ENCODE measurements around the gene GPD1.

Gene GPD1

DNA sequence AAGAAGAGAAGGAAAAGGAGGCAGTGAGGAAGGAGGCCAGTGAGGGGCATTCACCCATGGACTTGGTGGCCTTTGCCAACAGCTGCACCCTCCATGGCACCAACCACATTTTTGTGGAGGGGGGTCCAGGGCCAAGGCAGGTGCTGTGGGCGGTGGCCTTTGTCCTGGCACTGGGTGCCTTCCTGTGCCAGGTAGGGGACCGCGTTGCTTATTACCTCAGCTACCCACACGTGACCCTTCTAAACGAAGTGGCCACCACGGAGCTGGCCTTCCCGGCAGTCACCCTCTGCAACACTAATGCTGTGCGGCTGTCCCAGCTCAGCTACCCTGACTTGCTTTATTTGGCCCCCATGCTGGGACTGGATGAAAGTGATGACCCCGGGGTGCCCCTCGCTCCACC is 30.1 kb upstream of the GPD1 start:
- Histone ChIP-seq H3K79me2 (ENCODE audit: low read length) (no peaks in the 10 kb centered on the region), H3K27ac (ENCODE audit: low read length) (no peak overlapping the region), H3K36me3 (replicated peaks; ENCODE audit: low read depth, low read length) (no peaks in the 10 kb centered on the region), H3K9ac (ENCODE audit: low read length) (no peak overlapping the region), H2AFZ (ENCODE audit: low read depth, low read length) (no peak overlapping the region), H3K27me3 (ENCODE audit: low read depth, low read length) (no peaks in the 10 kb centered on the region), H3K4me1 (ENCODE audit: low read length) (peaks cover 18% of the 10 kb centered on the region), H3K4me2 (ENCODE audit: low read length) (no peak overlapping the region), H3K4me3 (ENCODE audit: low read length) (no peak overlapping the region), H3K9me3 (ENCODE audit: insufficient read depth, low read length) (no peaks in the 10 kb centered on the region), H4K20me1 (ENCODE audit: insufficient read depth, low read length) (no peaks in the 10 kb centered on the region)
- TF ChIP-seq, protein P1, sequence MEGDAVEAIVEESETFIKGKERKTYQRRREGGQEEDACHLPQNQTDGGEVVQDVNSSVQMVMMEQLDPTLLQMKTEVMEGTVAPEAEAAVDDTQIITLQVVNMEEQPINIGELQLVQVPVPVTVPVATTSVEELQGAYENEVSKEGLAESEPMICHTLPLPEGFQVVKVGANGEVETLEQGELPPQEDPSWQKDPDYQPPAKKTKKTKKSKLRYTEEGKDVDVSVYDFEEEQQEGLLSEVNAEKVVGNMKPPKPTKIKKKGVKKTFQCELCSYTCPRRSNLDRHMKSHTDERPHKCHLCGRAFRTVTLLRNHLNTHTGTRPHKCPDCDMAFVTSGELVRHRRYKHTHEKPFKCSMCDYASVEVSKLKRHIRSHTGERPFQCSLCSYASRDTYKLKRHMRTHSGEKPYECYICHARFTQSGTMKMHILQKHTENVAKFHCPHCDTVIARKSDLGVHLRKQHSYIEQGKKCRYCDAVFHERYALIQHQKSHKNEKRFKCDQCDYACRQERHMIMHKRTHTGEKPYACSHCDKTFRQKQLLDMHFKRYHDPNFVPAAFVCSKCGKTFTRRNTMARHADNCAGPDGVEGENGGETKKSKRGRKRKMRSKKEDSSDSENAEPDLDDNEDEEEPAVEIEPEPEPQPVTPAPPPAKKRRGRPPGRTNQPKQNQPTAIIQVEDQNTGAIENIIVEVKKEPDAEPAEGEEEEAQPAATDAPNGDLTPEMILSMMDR (IDR thresholded peaks at IDR 0.05; ENCODE audit: low read depth, low read length): no peak
- TF ChIP-seq EZH2phosphoT487 (IDR thresholded peaks at IDR 0.05; ENCODE audit: low read depth): no peak

DNA sequence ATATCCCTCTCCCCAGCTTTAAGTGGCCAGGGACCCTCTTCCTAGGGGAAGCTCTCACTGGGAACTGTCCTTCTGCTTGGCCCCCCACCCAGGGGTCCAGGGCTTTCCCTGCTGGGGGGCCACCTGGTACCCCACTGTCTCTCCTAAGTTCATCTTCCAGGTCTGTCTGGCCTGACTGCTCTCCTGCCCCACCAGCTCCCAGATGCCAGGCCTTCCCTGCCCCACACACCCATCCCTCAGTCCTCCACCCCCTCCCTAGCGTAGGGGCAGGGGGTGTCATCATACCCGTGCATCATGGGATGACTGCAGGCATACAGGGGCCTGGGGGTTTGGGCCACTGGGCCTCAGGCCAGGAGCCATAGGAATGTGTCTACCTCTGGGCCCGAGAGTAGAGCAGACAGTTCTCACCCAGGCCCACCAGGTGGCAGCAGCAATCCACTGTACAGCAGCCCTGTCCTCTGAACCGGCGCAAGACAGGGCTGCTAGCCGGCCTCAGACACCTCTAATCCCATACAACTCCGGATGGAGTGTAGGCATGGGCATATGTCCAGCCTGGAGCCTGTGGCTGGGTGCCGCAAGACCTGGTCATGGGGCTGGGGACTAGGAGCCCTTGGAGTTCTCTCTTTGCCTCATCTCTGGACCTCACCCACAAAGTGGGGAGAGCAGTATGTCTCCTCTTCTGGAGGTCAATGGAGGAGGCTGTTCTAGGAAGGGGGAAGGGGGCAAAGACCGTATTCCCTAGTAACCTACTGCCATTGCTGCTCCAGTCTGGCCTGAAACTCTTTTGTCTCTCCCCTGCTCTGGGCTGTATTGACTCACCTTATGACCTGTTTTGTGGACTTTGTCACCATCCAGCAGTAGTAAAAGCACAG is 28.6 kb upstream of the GPD1 start:
- Histone ChIP-seq H3K4me3 (ENCODE audit: low read length) (no peak overlapping the region), H3K79me2 (ENCODE audit: low read length) (no peaks in the 10 kb centered on the region), H3K9ac (ENCODE audit: low read length) (no peak overlapping the region), H3K27ac (ENCODE audit: low read length) (no peak overlapping the region), H3K27me3 (ENCODE audit: low read depth, low read length) (no peaks in the 10 kb centered on the region), H2AFZ (ENCODE audit: low read depth, low read length) (no peak overlapping the region), H3K4me1 (ENCODE audit: low read length) (peaks cover 18% of the 10 kb centered on the region), H3K9me3 (ENCODE audit: insufficient read depth, low read length) (no peaks in the 10 kb centered on the region), H3K36me3 (replicated peaks; ENCODE audit: low read depth, low read length) (no peaks in the 10 kb centered on the region), H3K4me2 (ENCODE audit: low read length) (peak overlapping the region; percentile 44), H4K20me1 (ENCODE audit: insufficient read depth, low read length) (no peaks in the 10 kb centered on the region)
- TF ChIP-seq EZH2phosphoT487 (IDR thresholded peaks at IDR 0.05; ENCODE audit: low read depth): no peak
- TF ChIP-seq, protein P1 (IDR thresholded peaks at IDR 0.05; ENCODE audit: low read depth, low read length): peak; percentile 89

DNA sequence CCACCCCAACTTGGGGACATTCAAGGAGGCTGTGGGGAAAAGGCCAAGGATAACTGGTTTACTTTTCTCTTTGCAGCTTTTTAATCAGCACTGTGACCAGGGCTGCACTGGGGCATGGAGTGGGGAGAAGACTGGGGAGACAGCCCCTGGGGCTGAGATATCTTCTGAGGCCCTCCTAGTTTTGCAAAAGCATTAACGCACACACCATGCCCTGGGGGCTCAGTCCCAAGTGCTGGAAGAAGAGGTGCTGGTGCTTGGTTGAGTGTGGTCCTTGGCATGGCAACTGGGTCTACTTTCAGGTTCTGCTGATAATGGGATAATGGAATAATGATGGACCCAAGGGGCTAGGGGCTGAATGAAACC is 28.0 kb upstream of the GPD1 start:
- Histone ChIP-seq H3K9ac (ENCODE audit: low read length) (no peak overlapping the region), H4K20me1 (ENCODE audit: insufficient read depth, low read length) (no peaks in the 10 kb centered on the region), H3K36me3 (replicated peaks; ENCODE audit: low read depth, low read length) (no peaks in the 10 kb centered on the region), H3K4me2 (ENCODE audit: low read length) (no peak overlapping the region), H3K79me2 (ENCODE audit: low read length) (no peaks in the 10 kb centered on the region), H3K27me3 (ENCODE audit: low read depth, low read length) (no peaks in the 10 kb centered on the region), H3K9me3 (ENCODE audit: insufficient read depth, low read length) (no peaks in the 10 kb centered on the region), H3K27ac (ENCODE audit: low read length) (no peak overlapping the region), H3K4me3 (ENCODE audit: low read length) (no peak overlapping the region), H3K4me1 (ENCODE audit: low read length) (peaks cover 15% of the 10 kb centered on the region), H2AFZ (ENCODE audit: low read depth, low read length) (no peak overlapping the region)
- no peak for TF ChIP-seq EZH2phosphoT487 (IDR thresholded peaks at IDR 0.05; ENCODE audit: low read depth)
- TF ChIP-seq, protein P1 (IDR thresholded peaks at IDR 0.05; ENCODE audit: low read depth, low read length): no peak

DNA sequence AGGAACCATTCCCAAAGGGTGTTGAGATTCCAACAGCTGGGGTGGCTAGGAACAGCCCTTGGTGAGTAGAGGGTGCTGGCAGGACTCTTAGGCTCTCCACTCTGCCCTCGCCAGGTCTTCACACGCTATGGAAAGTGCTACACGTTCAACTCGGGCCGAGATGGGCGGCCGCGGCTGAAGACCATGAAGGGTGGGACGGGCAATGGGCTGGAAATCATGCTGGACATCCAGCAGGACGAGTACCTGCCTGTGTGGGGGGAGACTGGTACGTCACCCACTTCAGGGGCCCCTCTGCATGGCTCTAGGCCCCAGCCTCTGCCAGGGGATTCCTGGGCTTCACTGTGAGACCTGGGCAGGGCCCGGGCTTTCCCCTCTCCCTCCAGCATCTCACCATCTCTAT is 26.7 kb upstream of the GPD1 start:
- peaks cover 15% of the 10 kb centered on the region for H3K4me1 ChIP-seq (ENCODE audit: low read length)
- H3K4me3 ChIP-seq (ENCODE audit: low read length): no peak overlapping the region
- H3K4me2 ChIP-seq (ENCODE audit: low read length): peak overlapping the region; percentile 29
- no peaks in the 10 kb centered on the region for H3K79me2 ChIP-seq (ENCODE audit: low read length)
- no peak overlapping the region for H3K27ac ChIP-seq (ENCODE audit: low read length)
- no peak overlapping the region for H2AFZ ChIP-seq (ENCODE audit: low read depth, low read length)
- no peaks in the 10 kb centered on the region for H4K20me1 ChIP-seq (ENCODE audit: insufficient read depth, low read length)
- no peaks in the 10 kb centered on the region for H3K36me3 ChIP-seq (replicated peaks; ENCODE audit: low read depth, low read length)
- no peaks in the 10 kb centered on the region for H3K9me3 ChIP-seq (ENCODE audit: insufficient read depth, low read length)
- no peak overlapping the region for H3K9ac ChIP-seq (ENCODE audit: low read length)
- TF ChIP-seq, protein P1 (IDR thresholded peaks at IDR 0.05; ENCODE audit: low read depth, low read length): no peak
- TF ChIP-seq EZH2phosphoT487 (IDR thresholded peaks at IDR 0.05; ENCODE audit: low read depth): no peak
- no peaks in the 10 kb centered on the region for H3K27me3 ChIP-seq (ENCODE audit: low read depth, low read length)

Measured in OCI-LY3 (cell line).